HUES6 (cell line): ENCODE results near the gene LBHD2.

Experiments used
- H3K27ac ChIP-seq: 2 replicates; pipeline ENCODE4 v1.7.0; 2013; ENCODE audit warnings: low read depth, mild to moderate bottlenecking, low read length, inconsistent platforms
- H3K27me3 ChIP-seq: 2 replicates; pipeline ENCODE4 v1.6.1; 2013; ENCODE audit warnings: low read length; ENCODE audit not compliant: control insufficient read depth, insufficient read depth
- H3K36me3 ChIP-seq: 2 replicates; pipeline ENCODE4 v1.6.1; 2013; ENCODE audit warnings: low read length; ENCODE audit not compliant: control insufficient read depth, insufficient read depth
- H3K4me1 ChIP-seq: 2 replicates; pipeline ENCODE4 v1.6.1; 2013; ENCODE audit warnings: low read length; ENCODE audit not compliant: control insufficient read depth, insufficient read depth
- H3K4me3 ChIP-seq: 2 replicates; pipeline ENCODE4 v1.5.1; 2013; ENCODE audit warnings: low read depth, low read length
- H3K9ac ChIP-seq: one replicate; pipeline ENCODE4 v1.6.1; 2013; ENCODE audit warnings: mild to moderate bottlenecking, low read length
- H3K9me3 ChIP-seq: 2 replicates; pipeline ENCODE4 v1.6.1; 2013; ENCODE audit warnings: low read depth, low read length; ENCODE audit not compliant: control insufficient read depth, insufficient read depth

LBHD2 gene

DNA sequence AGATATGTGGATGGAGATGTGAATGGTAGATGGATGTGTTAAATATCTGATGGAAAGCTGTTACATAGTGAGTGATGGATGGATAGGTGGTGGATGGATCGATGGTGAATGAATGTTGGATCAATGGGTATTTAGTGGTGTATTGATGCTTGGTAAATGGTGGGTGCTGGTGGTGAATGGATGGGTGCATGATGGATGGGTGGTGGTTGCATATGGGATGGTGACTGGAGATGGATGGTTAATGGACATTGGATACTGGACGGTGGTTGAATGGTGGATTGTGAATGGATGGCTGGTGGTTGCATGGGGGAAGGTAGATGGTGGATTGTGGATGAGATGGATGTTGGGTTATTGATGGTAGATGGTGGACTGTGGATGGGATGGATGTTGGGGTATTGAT, 2.1 kb upstream of the LBHD2 start:
- H3K36me3 ChIP-seq = no peaks in the 10 kb centered on the region
- H3K4me3 ChIP-seq = no peak overlapping the region
- peaks cover 57% of the 10 kb centered on the region for H3K27me3 ChIP-seq

GRCh38 chr14:103085106-103086091, 1.4 kb downstream of the LBHD2 start:
- Histone ChIP-seq H3K36me3 (no peaks in the 10 kb centered on the region), H3K27ac (no peak overlapping the region), H3K4me3 (no peak overlapping the region), H3K9me3 (no peaks in the 10 kb centered on the region), H3K27me3 (peaks cover 54% of the 10 kb centered on the region), H3K4me1 (peaks cover 2% of the 10 kb centered on the region; the same call in 1 of the 2 replicates), H3K9ac (no peak overlapping the region)

More for the DNA sequence above, 2.1 kb upstream of the LBHD2 start:
- Histone ChIP-seq H3K27ac (no peak overlapping the region), H3K9ac (no peak overlapping the region), H3K9me3 (no peaks in the 10 kb centered on the region), H3K4me1 (peaks cover 2% of the 10 kb centered on the region; the same call in 1 of the 2 replicates)

GRCh38 chr14:103086771-103087342, 2.8 kb downstream of the LBHD2 start:
- H3K27ac ChIP-seq = no peak overlapping the region
- peaks cover 48% of the 10 kb centered on the region for H3K27me3 ChIP-seq
- H3K4me1 ChIP-seq = peaks cover 8% of the 10 kb centered on the region; the same call in 1 of the 2 replicates
- no peak overlapping the region for H3K4me3 ChIP-seq
- no peak overlapping the region for H3K9ac ChIP-seq
- H3K36me3 ChIP-seq = no peaks in the 10 kb centered on the region
- no peaks in the 10 kb centered on the region for H3K9me3 ChIP-seq

DNA sequence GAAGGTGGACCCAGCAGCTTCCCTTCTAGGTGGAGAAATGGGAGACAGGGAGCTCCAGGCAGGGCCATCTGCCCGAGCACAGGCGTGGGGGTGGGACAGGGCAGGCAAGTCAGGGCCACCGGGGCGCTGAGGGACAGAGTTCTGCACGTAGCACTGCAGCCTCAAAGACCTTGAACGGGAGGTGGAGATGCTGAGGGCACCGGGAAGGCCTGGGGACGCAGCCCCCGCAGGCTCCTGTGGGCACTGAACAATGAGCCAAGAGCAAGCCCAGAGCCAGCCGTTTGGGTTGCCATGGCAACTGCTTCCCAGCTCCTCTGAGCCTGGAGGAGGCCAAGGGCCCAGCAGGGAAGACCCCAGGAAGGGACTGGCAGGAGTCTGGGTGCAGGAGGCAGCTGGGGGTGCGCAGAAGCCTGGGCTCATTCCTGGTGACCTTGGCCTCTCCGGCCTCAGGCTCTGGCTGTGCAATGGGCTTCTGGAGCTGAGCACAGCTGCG, 3.4 kb downstream of the LBHD2 start:
- Histone ChIP-seq H3K4me3 (no peak overlapping the region), H3K9me3 (no peaks in the 10 kb centered on the region), H3K27me3 (peaks cover 44% of the 10 kb centered on the region), H3K27ac (no peak overlapping the region), H3K9ac (no peak overlapping the region), H3K36me3 (no peaks in the 10 kb centered on the region), H3K4me1 (peaks cover 8% of the 10 kb centered on the region; the same call in 1 of the 2 replicates)

GRCh38 chr14:103088921-103089320, 4.9 kb downstream of the LBHD2 start:
- Histone ChIP-seq H3K27ac (no peak overlapping the region), H3K4me1 (peaks cover 14% of the 10 kb centered on the region), H3K4me3 (no peak overlapping the region), H3K36me3 (no peaks in the 10 kb centered on the region), H3K27me3 (peaks cover 31% of the 10 kb centered on the region), H3K9me3 (no peaks in the 10 kb centered on the region), H3K9ac (no peak overlapping the region)

DNA sequence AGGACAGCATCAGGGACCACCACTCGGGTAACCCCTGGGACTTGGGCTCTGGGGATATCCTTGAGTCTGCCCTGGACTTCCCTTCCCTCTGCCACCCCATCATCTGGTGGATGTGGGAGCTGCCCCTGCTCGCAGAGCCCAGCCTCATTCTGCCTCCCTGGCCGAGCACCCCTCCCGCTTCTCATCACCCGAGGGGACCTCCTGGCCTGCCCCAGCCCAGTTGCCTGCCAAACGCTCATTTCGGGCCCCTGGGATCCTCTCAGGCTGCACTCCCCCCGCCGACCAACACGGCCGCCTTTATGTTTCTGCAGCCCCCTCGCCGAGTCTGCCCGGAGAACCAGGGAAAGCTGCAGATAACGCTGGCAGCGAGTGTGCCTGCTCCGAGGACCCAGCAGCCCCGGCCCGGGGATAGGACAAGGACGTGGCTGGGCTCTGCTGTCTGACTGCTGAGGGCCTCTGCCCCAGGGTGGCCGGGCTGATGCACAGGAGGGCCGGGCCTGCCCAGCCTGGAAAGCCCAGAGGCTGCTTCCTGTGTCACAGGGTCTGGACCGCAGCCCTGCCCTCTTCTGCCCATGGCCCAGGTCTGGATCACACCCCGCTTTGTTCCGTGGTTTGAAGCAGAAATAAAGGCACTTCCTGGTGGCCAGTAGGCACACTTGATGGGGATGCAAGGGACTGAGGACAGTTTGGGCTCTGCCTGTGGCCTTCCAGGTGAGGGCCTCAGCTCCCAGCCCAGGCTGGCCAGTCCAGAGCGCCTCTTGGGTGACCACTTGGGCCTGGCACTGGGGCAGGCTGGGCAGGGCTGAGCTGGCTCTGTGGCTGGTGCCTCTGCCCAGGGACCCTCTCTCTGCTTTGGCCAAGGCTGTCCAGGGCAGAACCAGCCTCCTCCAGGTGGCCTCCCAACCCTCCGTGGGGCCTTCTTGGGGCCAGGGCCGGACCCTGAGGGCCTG, 5.7 kb downstream of the LBHD2 start:
- H3K27me3 ChIP-seq = peaks cover 24% of the 10 kb centered on the region
- H3K4me3 ChIP-seq = no peak overlapping the region
- H3K9ac ChIP-seq = no peak overlapping the region
- H3K9me3 ChIP-seq = no peaks in the 10 kb centered on the region
- H3K27ac ChIP-seq = no peak overlapping the region
- H3K4me1 ChIP-seq = peaks cover 16% of the 10 kb centered on the region
- no peaks in the 10 kb centered on the region for H3K36me3 ChIP-seq

GRCh38 chr14:103090481-103091020, 6.5 kb downstream of the LBHD2 start:
- H3K36me3 ChIP-seq = no peaks in the 10 kb centered on the region
- H3K27ac ChIP-seq = no peak overlapping the region
- no peak overlapping the region for H3K4me3 ChIP-seq
- H3K9ac ChIP-seq = no peak overlapping the region
- peaks cover 15% of the 10 kb centered on the region for H3K27me3 ChIP-seq
- H3K4me1 ChIP-seq = peaks cover 16% of the 10 kb centered on the region
- H3K9me3 ChIP-seq = no peaks in the 10 kb centered on the region

DNA sequence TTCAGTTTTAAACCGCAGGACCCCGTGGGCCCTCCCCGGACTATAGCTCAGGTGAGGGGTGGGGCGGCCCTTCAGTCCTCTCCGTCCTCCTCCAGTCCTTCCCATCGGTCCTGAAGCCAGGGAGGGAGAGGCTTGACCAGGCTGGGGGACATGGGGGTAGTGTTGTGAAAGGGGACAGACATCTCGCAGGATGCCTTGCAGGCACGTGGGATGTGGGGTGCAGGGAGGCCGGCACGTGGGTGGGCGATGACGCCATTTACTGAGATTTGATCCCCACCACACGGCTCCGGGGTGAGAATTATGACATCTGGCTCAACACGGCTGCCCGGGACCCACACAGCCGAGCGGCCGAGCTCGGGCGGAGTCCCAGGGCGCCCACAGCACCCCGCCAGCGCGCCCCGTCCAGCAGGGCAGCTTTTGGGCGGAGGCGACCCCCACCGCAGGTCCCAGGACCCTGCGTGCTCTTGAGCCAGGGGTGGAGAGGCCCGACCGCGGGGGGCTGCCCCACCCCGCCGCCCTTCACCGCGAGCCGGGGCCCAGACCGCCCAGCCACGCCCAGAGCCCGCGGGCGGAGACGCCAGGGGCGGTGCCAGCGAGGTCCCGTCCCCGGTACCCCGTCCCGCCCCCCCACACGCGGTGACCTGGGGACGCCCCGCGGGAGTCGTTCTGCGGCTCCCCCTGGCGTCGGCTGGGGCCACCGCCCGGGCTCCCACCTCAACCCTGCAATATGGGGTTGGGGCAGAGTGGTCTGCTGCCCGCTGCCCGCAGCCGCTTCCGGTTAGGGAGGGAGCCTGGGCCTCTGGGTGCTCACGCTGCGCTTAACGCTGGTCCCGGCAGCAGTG, 7.3 kb downstream of the LBHD2 start:
- H3K27me3 ChIP-seq = peaks cover 14% of the 10 kb centered on the region
- no peaks in the 10 kb centered on the region for H3K36me3 ChIP-seq
- H3K4me1 ChIP-seq = peaks cover 16% of the 10 kb centered on the region
- no peak overlapping the region for H3K9ac ChIP-seq
- H3K9me3 ChIP-seq = no peaks in the 10 kb centered on the region
- no peak overlapping the region for H3K27ac ChIP-seq
- peak overlapping the region; percentile 60 for H3K4me3 ChIP-seq

DNA sequence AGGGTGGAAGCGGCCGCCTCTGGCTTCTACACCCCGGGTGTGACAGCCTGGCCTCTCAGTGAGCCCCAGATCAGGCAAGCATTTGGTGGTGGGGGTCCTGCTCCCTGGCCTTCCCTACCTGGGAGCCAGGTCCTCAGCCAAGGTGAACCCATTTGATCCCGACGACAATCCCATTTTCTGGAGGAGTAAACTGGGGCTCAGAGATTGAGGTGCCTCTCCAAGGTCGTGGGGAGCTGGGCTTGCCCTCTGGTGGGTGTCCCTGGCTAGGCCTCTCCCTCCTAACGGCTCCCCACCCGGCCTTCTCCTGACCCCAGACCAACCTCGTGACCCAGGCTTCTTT, 7.8 kb downstream of the LBHD2 start:
- Histone ChIP-seq H3K9ac (no peak overlapping the region), H3K4me1 (peaks cover 20% of the 10 kb centered on the region), H3K27me3 (peaks cover 14% of the 10 kb centered on the region), H3K27ac (no peak overlapping the region), H3K9me3 (no peaks in the 10 kb centered on the region), H3K36me3 (no peaks in the 10 kb centered on the region), H3K4me3 (peak overlapping the region; percentile 60)
